Body of pancreas (tissue), 4 donors: ENCODE data around the gene NOXO1. TPM values are rescaled to one million over a fixed set of nuclear protein-coding genes. Genes with fewer than 3 reads are reported as not detected.

Experiments used
- ATAC-seq: fragments of 150-250 bp; one replicate; pipeline ENCODE4 v1.9.1; 2016
- DNase-seq, 4 donors: peaks; one replicate each; pipeline ENCODE4 v3.0.0-alpha.2; 2019
- H3K27ac ChIP-seq, 4 donors: fragments of 200-600 bp; sonication (generic); 1 replicate in 3 of 4; 2 replicates in 1 of 4; pipeline versions ENCODE4 v1.5.1 to v1.6.1; 2016 to 2019; ENCODE audit warnings: mild to moderate bottlenecking in 1 of 4, mixed read lengths in 1 of 4, moderate library complexity in 1 of 4
- H3K27me3 ChIP-seq, 2 donors: fragments of 200-600 bp; sonication (generic); one replicate each; pipeline ENCODE4 v1.6.0; 2016; ENCODE audit warnings: mild to moderate bottlenecking in 1 of 2
- H3K36me3 ChIP-seq, 2 donors: fragments of 200-600 bp; sonication (generic); replicated peaks in 1 of 2; 2 replicates each; pipeline ENCODE4 v1.5.1; 2016; ENCODE audit warnings: low read depth in 2 of 2; ENCODE audit not compliant: insufficient read depth in 1 of 2
- H3K4me1 ChIP-seq: fragments of 200-600 bp; sonication (generic); one replicate; pipeline ENCODE4 v1.6.0; 2016
- H3K4me3 ChIP-seq, 2 donors: fragments of 200-600 bp; sonication (generic); 1 replicate in 1 of 2; 2 replicates in 1 of 2; pipeline ENCODE4 v1.5.1; 2016 to 2019
- H3K9me3 ChIP-seq, 3 donors: fragments of 200-600 bp; sonication (generic); 1 replicate in 2 of 3; 2 replicates in 1 of 3; pipeline ENCODE4 v1.5.1; 2016
- CTCF ChIP-seq, 7 experiments: fragments of 450-650 bp in 4 of 7; fragments of 200-600 bp in 3 of 7; sonication (generic) in 3 of 7; IDR thresholded peaks; one replicate each; pipeline ENCODE4 v1.5.1; 2016 to 2019; ENCODE audit warnings: antibody characterized with exemption in 7 of 7
- POLR2A ChIP-seq, 3 donors: fragments of 450-650 bp; IDR thresholded peaks; one replicate each; pipeline ENCODE4 v1.6.1; 2016; ENCODE audit warnings: antibody characterized with exemption in 3 of 3, mild to moderate bottlenecking in 2 of 3
- WGBS, 2 donors: methylation state at CpG; one replicate each; pipeline ENCODE4 v1.1.5; 2017; 5-methylcytosine and 5-hydroxymethylcytosine counted together
- intact Hi-C: fragments of 100-400 bp; cut with DNase I; formaldehyde crosslinking; loops from one replicate; pipeline ENCODE4 v1.15.1; 2023
- total RNA-seq, 2 donors: library from RNA; depleted of rRNA; stranded (reverse); fragments of >200 nt; gene quantifications; one replicate each; pipeline ENCODE4 v1.1.0, GENCODE V29; 2016

NOXO1 gene
- total RNA-seq, 2 donors from 2014 or later = not detected

- H3K4me3 ChIP-seq = no peak overlapping the region
- H3K27ac ChIP-seq = no peak overlapping the region
- TF ChIP-seq POLR2A (IDR thresholded peaks at IDR 0.05) (no peak), CTCF (IDR thresholded peaks at IDR 0.05) (no peak)
- intact Hi-C loops = loop anchor here (5.0 to 10.0 kb wide), 2 partner anchors 65 to 122 kb away; no protein-coding TSS in a partner anchor
- 3 to 4% methylated on average over 17 to 81 of the region's 96 CpGs for WGBS, 2 donors
- ATAC-seq = no peak
- H3K27me3 ChIP-seq = peaks cover 0 to 10% of the 10 kb centered on the region in 2 donors
- peaks cover 32% of the 10 kb centered on the region for H3K4me1 ChIP-seq
- DNase-seq = peak in 1 of 4 donors; percentile 13
- H3K36me3 ChIP-seq = no peaks in the 10 kb centered on the region
- no peaks in the 10 kb centered on the region for H3K9me3 ChIP-seq
These were observed 38.9 kb upstream of the NOXO1 start for GRCh38 chr16:2019921-2020831.

DNA sequence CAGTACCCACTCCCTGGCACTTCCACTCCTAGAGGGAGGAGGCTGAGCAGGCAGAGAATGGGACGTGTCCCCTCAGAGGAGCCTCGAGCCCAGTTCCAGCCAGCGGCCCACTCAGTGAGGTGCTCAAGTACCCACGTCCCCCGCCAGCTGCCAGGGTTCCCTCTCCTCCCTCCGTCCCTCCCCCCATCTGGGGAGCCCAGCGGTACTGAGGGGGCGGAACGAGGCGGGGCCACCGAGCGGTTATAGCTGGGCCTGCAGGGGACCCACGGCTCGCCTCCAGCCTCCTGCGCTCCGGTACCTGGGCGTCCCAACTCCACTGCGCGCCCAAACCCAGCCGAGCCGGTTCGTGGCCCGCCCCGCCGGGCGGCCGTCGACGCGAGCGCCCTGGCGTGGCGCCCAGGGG is 38.2 kb upstream of the NOXO1 start, which contains the start of gene NPW:
Gene NPW, plus strand, starts transcription at position 268 of the 403 bp plus-strand sequence.
- H3K27ac ChIP-seq = no peak within 1 kb of the TSS
- WGBS, 2 donors = 2 to 3% methylated on average over 9 to 25 of the region's 33 CpGs
- no peaks in the 10 kb centered on the region for H3K36me3 ChIP-seq
- no peak for ATAC-seq
- no peaks in the 10 kb centered on the region for H3K9me3 ChIP-seq
- DNase-seq = no peak
- H3K27me3 ChIP-seq = peaks cover 0 to 10% of the 10 kb centered on the region in 2 donors
- peaks cover 32% of the 10 kb centered on the region for H3K4me1 ChIP-seq
- intact Hi-C loops = loop anchor here (5.0 kb wide), 1 partner anchor 123 kb away; no protein-coding TSS in a partner anchor
- no peak within 1 kb of the TSS for H3K4me3 ChIP-seq
- TF ChIP-seq CTCF (IDR thresholded peaks at IDR 0.05) = no peak
- TF ChIP-seq POLR2A (IDR thresholded peaks at IDR 0.05) = no peak

DNA sequence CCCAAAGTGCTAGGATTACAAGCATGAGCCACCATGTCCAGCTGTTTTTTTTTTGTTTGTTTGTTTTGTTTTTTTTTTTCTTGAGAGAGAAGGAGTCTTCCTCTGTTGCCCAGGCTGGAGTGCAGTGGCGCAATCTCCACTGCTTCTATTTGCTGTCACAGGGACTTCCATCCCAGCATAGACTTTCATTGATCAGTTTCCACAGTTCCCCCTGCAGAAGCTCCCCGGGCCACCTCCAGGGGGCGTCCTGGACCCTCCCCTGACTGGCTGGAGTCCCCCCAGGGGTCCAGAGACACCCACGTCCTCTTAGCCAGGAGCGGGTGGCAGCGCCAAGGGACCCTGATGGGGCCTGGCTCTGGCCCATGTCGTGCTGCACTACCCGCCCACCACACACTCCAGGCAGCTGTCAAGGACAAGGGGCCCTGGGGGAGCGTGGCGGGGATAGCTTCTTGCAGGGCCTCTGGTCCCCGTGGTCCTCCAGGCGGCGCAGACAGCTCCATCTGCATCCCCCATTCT is 35.2 kb upstream of the NOXO1 start:
- no peak overlapping the region for H3K27ac ChIP-seq
- TF ChIP-seq CTCF (IDR thresholded peaks at IDR 0.05) (no peak), POLR2A (IDR thresholded peaks at IDR 0.05) (no peak)
- DNase-seq = no peak
- 40 to 46% methylated on average over 3 to 13 of the region's 13 CpGs for WGBS, 2 donors
- H3K9me3 ChIP-seq = no peaks in the 10 kb centered on the region
- H3K36me3 ChIP-seq = no peaks in the 10 kb centered on the region
- intact Hi-C loops = loop anchor here (5.0 kb wide), 1 partner anchor 126 kb away; no protein-coding TSS in a partner anchor
- ATAC-seq = no peak
- H3K4me3 ChIP-seq = no peak overlapping the region
- peaks cover 0 to 10% of the 10 kb centered on the region in 2 donors for H3K27me3 ChIP-seq
- H3K4me1 ChIP-seq = peaks cover 15% of the 10 kb centered on the region

- Histone ChIP-seq H3K4me1 (peaks cover 15% of the 10 kb centered on the region), H3K4me3 (no peak overlapping the region), H3K27me3 (peaks cover 0 to 9% of the 10 kb centered on the region in 2 donors), H3K36me3 (no peaks in the 10 kb centered on the region), H3K27ac (no peak overlapping the region), H3K9me3 (no peaks in the 10 kb centered on the region)
- 76 to 88% methylated on average over 7 of the region's 7 CpGs for WGBS, 2 donors
- TF ChIP-seq CTCF (IDR thresholded peaks at IDR 0.05) = no peak
- no peak for TF ChIP-seq POLR2A (IDR thresholded peaks at IDR 0.05)
- ATAC-seq = no peak
- intact Hi-C loops = loop anchor here (5.0 kb wide), 1 partner anchor 126 kb away; no protein-coding TSS in a partner anchor
- no peak for DNase-seq
These were observed 34.6 kb upstream of the NOXO1 start for GRCh38 chr16:2015947-2016208.
